AG08396 (cell line): ENCODE data around the gene CNPY4.

Experiments
- DNase-seq: peaks from one replicate; pipeline ENCODE4 v3.0.0; 2012; ENCODE audit warnings: low spot score, mixed read lengths

CNPY4 gene

DNA sequence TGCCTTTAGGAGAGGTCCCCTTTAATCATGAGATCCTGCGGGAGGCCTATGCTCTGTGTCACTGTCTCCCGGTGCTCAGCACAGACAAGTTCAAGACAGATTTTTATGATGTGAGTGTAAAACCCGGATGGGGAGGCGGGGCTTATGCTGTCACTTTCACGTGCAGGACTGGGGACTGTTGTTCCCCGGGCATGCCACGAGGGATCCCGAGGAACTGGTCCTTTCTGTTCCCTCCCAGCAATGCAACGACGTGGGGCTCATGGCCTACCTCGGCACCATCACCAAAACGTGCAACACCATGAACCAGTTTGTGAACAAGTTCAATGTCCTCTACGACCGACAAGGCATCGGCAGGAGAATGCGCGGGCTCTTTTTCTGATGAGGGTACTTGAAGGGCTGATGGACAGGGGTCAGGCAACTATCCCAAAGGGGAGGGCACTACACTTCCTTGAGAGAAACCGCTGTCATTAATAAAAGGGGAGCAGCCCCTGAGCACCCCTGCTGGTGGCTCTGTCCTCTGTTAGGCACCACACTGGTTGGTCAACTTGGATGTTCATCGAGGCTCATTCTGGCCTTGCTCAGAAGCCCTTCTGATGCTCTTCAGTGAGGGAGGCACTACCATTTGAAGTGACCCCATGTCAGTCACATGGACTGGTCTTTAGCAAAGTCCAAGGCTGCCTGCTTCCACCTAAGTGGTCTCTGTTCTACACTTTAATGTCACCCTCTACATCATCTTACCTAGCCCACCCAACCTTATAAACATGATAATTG, 27.8 kb upstream of the CNPY4 start:
- DNase-seq: no peak

GRCh38 chr7:100093054-100093453, 26.4 kb upstream of the CNPY4 start:
- no peak for DNase-seq

- DNase-seq: no peak
These were observed 25.9 kb upstream of the CNPY4 start for GRCh38 chr7:100093498-100093897.

- DNase-seq: no peak
These were observed 25.4 kb upstream of the CNPY4 start for GRCh38 chr7:100093925-100094486.

DNA sequence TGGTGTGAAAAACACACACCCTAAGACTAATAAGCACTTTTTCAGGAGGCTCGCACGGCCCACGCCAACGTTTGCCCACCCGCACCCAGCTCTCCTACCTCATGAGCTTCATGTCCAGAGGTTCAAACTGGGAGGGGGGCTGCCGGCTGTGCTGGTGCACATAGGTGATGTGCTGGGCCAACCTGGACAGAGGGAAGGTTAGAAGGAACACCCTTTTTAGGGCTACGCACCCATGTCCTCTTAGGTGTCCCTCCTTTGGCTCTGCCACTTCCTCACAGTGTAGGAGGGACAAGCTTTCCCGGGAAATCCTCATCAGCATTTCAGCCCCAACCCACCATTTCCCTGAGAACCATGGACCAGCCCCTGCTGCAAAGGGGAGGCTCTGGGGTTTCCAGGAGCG, 24.1 kb upstream of the CNPY4 start:
- DNase-seq: no peak

DNA sequence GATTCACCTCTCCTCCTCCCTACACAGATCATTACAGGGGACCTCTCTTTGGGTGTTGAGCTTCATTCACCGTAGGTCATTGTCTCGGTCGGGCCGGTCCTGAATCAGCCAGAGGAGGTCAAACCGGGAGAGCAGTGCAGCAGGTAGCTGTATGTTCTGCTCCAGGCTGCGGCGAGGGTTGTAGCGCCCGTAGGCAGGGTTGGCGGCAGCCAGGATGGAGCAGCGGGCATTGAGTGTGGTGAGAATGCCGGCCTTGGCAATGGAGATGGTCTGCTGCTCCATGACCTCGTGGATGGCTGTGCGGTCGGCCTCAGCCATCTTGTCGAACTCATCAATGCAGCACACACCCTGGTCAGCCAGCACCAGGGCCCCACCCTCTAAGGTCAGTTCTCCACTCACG, 23.7 kb upstream of the CNPY4 start:
- no peak for DNase-seq

DNA sequence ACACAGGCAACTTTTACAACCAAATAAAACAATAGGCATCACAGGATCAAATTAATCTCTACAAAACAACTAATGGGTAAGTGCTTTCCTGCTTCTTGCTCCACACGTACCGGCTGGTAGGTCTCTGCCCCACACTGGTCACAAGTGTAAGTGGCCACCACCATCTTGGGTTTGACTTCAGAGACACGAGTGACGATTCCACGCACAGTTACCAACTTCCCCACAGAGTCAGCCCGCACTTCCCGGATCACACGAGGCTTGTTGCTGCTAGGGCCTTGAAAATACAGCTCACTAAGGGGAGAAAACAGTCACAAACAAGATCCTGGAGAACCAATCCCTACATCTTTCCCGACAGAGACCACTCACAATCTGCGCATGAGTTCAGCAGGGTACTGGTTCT, 20.5 kb upstream of the CNPY4 start:
- DNase-seq: no peak

DNA sequence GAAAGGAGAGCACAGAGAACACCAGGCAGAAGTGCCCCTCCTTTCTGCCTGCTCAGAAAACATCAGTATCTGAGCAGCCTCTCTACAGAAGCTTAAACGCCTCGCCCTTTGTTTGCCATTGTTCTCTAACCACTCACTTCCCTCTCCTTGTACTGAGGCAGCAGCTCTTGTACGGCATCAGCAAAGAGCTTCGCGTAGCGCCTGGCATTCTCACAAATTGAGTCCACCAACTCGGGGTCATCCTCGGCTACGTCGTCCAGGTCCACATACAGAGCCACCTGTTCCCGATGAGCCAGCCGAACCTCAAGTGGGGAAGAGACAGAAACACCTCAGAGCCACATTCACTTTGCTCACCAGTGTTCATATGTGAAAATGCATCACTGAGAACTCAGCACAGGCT, 20.0 kb upstream of the CNPY4 start:
- no peak for DNase-seq

- DNase-seq: peak; percentile 95
These were observed 18.9 kb upstream of the CNPY4 start for GRCh38 chr7:100100420-100101015.

DNA sequence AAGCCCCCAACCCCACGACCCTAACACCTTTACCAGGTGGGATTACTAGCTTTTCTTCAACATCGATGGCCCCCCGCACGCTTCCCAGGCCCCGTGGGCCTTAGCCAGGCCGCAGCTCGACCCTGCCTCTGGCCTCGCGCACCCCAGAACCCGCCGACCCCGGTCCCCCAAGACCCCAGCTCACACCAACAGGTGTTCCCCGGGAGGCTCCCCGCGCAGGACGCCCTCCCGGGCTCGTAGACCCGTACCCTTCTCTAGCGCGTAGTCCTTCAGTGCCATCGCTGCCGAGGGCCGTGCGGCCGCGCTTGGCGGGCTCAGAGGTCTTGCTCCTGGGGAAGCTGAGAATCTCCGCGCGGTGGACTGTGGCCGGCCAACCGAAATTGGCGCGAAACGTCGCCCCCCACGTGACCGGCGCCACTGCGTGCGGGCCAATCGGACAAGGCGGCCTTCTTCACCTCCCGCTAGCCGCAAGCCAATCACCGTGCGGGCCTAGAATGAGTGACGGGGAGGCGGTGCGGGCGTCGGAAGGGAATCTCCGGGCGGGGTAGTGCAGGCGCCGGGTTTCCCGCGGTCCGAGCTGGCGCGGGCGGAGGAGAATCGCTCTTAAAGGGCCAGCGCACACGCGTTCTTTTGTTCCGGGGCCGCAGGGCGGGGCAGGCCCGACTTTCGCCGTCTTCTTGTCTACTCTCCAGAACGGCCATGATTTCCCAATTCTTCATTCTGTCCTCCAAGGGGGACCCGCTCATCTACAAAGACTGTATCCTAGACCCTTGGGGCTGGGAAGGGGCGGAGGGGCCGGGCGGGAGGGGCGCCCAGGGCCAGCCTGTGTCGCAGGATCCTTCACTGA, 18.2 kb upstream of the CNPY4 start, which contains the start of the genes AP4M1 and MCM7:
Gene AP4M1 (plus strand): TSS at position 628 of the 847 bp plus-strand sequence. CDS start 72 bp downstream, at position 700.
Gene MCM7 (minus strand): TSS at position 382 of the 847 bp plus-strand sequence. CDS start 103 bp downstream, at position 279.
- DNase-seq: peak; percentile 98

GRCh38 chr7:100102950-100103840, 16.2 kb upstream of the CNPY4 start:
- peak; percentile 89 for DNase-seq

GRCh38 chr7:100105534-100105933, 13.9 kb upstream of the CNPY4 start:
- no peak for DNase-seq

DNA sequence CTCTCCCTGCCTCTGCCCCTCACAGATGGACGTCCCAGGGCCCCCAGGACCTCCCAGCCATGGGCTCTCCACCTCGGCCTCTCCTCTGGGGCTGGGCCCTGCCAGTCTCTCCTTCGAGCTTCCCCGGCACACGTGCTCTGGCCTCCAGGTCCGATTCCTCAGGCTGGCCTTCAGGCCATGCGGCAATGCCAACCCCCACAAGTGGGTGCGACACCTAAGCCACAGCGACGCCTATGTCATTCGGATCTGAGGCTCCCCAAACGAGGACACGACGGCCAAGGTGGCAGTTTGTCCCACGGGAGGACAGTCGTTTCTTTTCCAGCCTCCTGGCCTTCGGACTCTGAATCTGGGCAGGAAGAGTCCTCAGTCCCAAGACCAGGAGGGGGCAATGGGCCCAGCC, 12.8 kb upstream of the CNPY4 start:
- no peak for DNase-seq

DNA sequence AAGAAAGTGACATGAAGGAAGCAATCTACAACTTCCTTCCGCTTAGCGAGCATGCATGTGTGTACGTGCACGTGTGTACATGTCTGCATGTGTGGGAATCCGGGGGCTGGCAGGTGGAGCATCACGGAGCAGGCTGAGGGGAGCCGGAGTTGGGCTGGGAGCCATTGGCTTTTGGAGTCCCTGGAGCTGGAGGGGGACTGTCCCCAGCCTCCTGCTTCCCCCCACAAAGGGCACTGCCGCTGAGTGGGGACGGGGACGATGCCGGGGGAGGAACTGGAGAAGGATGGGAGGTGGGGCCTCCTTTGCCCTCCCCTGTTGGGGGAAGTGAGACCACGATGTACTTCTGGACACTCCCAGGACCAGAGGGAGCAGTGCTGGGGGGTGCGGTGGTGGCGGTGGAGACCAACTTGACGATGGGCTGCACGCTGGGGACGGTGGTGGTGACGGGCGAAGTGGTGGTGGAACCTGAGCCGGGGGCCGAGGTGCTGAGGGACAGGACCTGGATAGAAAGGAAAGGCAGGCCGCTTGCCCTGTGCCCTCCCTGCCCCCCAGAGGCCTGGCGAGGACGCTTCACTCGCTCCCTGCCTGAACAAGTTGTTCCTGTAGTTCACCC, 12.2 kb upstream of the CNPY4 start:
- DNase-seq: no peak

- no peak for DNase-seq
These were observed 11.5 kb upstream of the CNPY4 start for GRCh38 chr7:100107890-100108289.

DNA sequence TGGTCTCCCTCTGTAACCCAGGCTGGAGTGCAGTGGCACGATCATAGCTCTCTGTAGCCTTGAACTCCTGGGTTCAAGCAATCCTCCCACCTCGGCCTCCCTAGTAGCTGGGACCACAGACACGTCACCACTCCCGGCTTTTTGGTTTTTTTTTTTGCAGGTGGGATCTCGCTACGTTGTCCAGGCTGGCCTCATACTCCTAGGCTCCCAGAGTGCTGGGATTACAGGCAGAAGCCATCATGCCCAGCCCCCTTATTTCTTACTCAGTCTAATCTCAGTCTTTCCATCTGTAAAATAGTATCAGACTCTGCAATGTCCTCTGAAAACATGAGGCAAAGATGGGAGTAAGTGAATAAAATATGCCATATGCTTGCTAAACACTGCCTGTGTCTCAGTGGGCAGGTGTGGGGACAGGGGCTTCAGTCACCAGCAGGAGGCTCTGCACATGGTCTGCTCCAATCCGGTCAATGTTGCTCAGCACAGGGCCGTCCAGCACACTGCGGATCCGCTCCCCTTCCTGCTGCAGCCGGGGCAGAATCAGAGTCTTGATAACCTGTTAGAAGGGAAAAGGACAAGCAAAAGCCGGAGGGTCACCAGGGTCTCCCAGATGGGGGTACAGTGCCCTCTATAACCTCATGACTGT, 9.8 kb upstream of the CNPY4 start:
- DNase-seq: no peak

- no peak for DNase-seq
These were observed 8.3 kb upstream of the CNPY4 start for GRCh38 chr7:100111156-100111555.

DNA sequence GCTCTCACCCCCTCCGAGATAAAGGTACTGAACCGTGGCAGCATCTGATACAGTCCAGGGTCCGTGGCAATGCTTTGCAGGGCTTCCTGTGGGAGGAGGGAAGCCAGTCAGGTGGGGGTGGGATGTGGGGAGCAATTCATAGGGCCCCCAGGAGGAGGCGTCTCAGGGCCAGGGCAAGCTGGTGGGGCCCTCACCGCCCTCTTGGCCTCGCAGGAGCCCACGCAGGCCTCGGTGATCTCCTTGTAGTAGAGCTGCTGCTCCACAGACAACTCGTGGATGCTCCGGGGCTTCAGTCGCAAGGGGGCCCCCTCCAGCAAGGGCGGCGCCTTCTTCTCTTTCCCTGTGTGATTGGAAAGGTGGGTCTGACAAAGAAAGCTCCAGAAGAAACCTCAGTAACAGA, 7.5 kb upstream of the CNPY4 start:
- no peak for DNase-seq

- no peak for DNase-seq
These were observed 4.4 kb upstream of the CNPY4 start for GRCh38 chr7:100115026-100115425.

- no peak for DNase-seq
These were observed 904 bp upstream of the CNPY4 start for GRCh38 chr7:100118388-100119071.
